ENCODE data around the gene AGBL2.

The AGBL2 gene

GRCh38 chr11:47620836-47621378 lies 94.3 kb downstream of the AGBL2 start:
- no peak for DNase-seq

DNA sequence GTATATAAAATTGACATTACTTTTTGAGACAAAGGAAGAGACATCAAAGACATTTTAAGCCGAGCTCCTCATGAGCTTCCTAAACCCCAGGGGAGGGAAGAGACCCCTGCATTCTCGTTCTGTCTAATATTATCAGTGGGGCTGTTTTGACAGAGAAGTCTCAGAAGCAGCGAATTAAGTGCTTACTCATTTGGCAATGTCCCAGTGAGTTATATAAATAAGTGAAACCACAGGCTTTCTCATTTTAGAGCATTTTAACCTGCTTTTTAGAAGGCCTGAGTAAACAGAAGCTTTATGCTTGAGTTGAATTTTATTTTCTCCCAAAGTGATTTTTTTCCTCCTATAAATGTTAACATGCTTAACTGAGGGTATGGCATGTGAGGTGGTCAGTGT lies 97.8 kb downstream of the AGBL2 start:
- DNase-seq = no peak

GRCh38 chr11:47616726-47617416 lies 98.3 kb downstream of the AGBL2 start:
- peak; percentile 78 for DNase-seq

DNA sequence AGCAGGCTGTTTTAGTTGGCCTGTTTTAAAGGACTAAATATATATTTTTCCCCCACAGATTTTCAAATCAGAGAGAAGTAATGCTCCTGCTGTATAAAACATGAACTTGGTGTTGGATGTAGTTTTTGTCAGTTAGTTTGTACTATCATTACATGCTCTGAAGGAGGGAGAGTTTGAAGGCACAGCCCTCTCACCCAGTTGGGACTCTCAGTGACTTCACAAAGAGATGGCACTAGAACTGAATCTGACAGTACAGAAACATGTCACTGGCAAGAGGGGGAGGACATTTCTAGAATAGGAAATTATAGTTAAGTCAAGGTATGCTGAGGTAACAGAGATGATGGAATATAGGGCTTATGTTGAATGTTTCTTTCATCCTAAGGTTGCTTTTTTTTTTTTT lies 99.9 kb downstream of the AGBL2 start:
- DNase-seq = no peak

- peak; percentile 36 for DNase-seq
These were observed 103.8 kb downstream of the AGBL2 start for GRCh38 chr11:47611348-47611794.

DNA sequence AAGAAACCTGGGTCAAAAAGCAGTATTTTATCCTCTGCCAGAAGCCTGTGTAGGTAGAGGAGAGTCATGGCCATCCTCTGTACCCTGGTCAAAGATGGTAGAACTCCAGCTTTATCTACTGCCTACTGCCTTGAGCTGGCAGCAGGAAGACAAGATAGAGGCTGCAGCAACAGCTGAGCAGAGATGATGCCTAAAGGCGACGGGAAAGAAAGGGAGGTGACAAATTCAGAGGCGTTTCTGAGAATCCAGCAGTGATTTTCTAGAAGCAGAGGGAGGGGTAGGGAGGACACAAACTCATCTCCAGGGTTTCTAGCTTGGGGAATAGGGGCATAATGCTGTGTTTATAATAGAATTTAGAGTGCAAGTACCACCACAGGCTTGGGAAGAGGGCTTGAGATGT lies 105.5 kb downstream of the AGBL2 start:
- DNase-seq = peak; percentile 78

Measured in hematopoietic multipotent progenitor cell treated with erythropoietin and hydrocortisone succinate and interleukin-3 and kit ligand, for 6 days (in vitro differentiated cells).